Body of pancreas (tissue), 4 donors: Measurements from ENCODE around the gene GIGYF2.

Source experiments
- CTCF ChIP-seq, 7 experiments: fragments of 450-650 bp in 4 of 7; fragments of 200-600 bp in 3 of 7; sonication (generic) in 3 of 7; IDR thresholded peaks; one replicate each; pipeline ENCODE4 v1.5.1; 2016 to 2019; ENCODE audit warnings: antibody characterized with exemption in 7 of 7
- POLR2A ChIP-seq, 3 donors: fragments of 450-650 bp; IDR thresholded peaks; one replicate each; pipeline ENCODE4 v1.6.1; 2016; ENCODE audit warnings: antibody characterized with exemption in 3 of 3, mild to moderate bottlenecking in 2 of 3

GRCh38 chr2:232886176-232886575, 189.0 kb downstream of the GIGYF2 start:
- TF ChIP-seq CTCF (IDR thresholded peaks at IDR 0.05) (no peak), POLR2A (IDR thresholded peaks at IDR 0.05) (no peak)
